Measurements from ENCODE around the gene OTOP3. TPM values are rescaled to one million over a fixed set of nuclear protein-coding genes. Genes with fewer than 3 reads are reported as not detected.
"Not testable (repeated sequence)": the region's sequence is repeated elsewhere in the genome, so short reads cannot be mapped to it uniquely, and the experiment has no call there.

OTOP3 gene
- total RNA-seq, 2 experiments from 2014 or later: not detected

- DNase-seq (no peak), ATAC-seq (no peak)
- CTCF ChIA-PET: no interaction called here
- Mint-ChIP-seq H3K4me1 (no peaks in the 10 kb centered on the region), H3K27ac (no peak overlapping the region), H3K36me3 (no peaks in the 10 kb centered on the region), H3K4me3 (no peak overlapping the region), H3K9me3 (ENCODE audit: low read depth) (no peaks in the 10 kb centered on the region), H3K27me3 (peaks cover 17% of the 10 kb centered on the region)
Observed at GRCh38 chr17:74904687-74905409, 30.9 kb upstream of the OTOP3 start.

GRCh38 chr17:74906214-74906793 lies 29.4 kb upstream of the OTOP3 start:
- H3K4me1 Mint-ChIP-seq; H3K36me3 Mint-ChIP-seq; ATAC-seq; H3K9me3 Mint-ChIP-seq (ENCODE audit: low read depth); H3K27ac Mint-ChIP-seq; H3K4me3 Mint-ChIP-seq; DNase-seq: not testable (repeated sequence)
- CTCF ChIA-PET: interaction anchor here (0.8 to 1.3 kb wide), 2 partner anchors 10 to 19 kb away, joined by 3 read pairs; no protein-coding TSS in a partner anchor
- peaks cover 17% of the 10 kb centered on the region for H3K27me3 Mint-ChIP-seq

DNA sequence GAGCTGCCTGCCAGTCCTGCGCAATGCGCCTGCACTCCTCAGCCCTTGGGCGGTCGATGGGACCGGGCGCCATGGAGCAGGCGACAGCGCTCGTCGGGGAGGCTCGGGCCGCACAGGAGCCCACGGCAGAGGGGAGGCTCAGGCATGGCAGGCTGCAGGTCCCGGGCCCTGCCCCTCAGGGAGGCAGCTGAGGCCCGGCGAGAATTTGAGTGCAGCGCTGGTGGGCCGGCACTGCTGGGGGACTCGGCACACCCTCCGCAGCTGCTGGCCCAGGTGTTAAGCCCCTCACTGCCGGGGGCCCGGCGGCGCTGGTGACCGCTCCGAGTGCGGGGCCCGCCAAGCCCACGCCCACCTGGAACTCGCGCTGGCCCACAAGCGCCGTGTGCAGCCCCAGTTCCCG lies 28.7 kb upstream of the OTOP3 start:
- DNase-seq (no peak), ATAC-seq (no peak)
- Mint-ChIP-seq H3K27ac (no peak overlapping the region), H3K9me3 (ENCODE audit: low read depth) (no peaks in the 10 kb centered on the region), H3K36me3 (no peaks in the 10 kb centered on the region), H3K27me3 (peaks cover 17% of the 10 kb centered on the region), H3K4me1 (no peaks in the 10 kb centered on the region), H3K4me3 (no peak overlapping the region)
- CTCF ChIA-PET: interaction anchor here (1.3 kb wide), 1 partner anchor 18 kb away, joined by 3 read pairs; no protein-coding TSS in a partner anchor

- ATAC-seq; DNase-seq; H3K4me1 Mint-ChIP-seq; CTCF ChIA-PET; H3K9me3 Mint-ChIP-seq (ENCODE audit: low read depth); H3K36me3 Mint-ChIP-seq; H3K27ac Mint-ChIP-seq; H3K4me3 Mint-ChIP-seq: not testable (repeated sequence)
- H3K27me3 Mint-ChIP-seq: peaks cover 10% of the 10 kb centered on the region
Observed at GRCh38 chr17:74909097-74909496, 26.6 kb upstream of the OTOP3 start.

DNA sequence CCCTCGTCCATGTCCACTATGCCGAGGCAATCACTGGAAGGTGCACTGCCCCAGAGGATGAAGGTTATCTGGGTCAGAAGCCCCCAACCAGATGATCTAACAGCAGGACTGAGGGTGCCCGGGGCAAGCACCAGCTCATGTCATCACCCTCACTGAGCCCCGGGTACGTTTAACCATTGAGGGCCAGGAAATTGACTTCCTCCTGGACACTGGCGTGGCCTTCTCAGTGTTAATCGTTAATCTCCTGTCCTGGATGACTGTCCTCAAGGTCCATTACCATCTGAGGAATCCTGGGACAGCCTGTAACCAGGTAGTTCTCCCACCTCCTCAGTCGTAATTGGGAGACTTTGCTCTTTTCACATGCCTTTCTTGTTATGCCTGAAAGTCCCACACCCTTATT lies 24.3 kb upstream of the OTOP3 start:
- H3K9me3 Mint-ChIP-seq (ENCODE audit: low read depth); H3K27ac Mint-ChIP-seq; ATAC-seq; H3K27me3 Mint-ChIP-seq; DNase-seq; H3K4me3 Mint-ChIP-seq; H3K4me1 Mint-ChIP-seq; H3K36me3 Mint-ChIP-seq; CTCF ChIA-PET: not testable (repeated sequence)

DNA sequence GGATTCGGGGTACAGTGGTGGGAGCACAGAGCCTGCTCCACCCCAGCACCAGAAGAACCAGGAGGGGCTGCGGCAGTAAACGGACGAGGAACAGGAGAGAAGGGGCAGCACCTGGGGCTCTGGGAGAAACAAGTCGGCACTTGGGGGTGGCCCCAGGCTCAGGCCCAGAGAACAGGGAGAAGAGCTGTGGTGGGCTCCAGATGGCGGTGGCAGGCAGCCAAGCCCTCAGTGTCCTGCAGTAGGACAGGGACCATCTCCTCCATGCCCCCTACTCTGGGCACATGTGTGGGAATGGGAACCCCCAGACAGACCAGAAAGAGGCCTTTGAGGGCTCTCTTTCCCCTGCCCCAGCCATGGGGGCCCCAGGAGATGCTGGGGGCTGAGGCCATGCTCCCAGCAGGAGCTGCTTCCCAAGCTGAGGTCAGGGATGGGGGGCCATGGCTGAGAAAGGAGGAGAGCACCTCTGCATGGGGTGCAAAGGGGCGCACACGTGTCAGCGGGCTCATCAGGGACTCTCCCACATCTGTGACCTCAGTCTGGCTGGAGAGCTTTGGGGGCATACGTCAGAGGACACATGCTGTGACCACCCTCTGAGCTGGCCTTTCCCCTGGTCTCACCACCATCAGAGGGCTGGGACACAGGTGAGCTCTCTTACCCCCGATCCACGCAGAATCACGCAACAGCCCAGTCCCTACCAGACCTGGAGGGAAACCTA lies 19.4 kb upstream of the OTOP3 start:
- Mint-ChIP-seq H3K36me3 (no peaks in the 10 kb centered on the region), H3K27ac (no peak overlapping the region), H3K4me1 (no peaks in the 10 kb centered on the region), H3K9me3 (ENCODE audit: low read depth) (no peaks in the 10 kb centered on the region), H3K27me3 (peaks cover 23% of the 10 kb centered on the region), H3K4me3 (no peak overlapping the region)
- no peak for DNase-seq
- no peak for ATAC-seq
- CTCF ChIA-PET: interaction anchor here (0.8 to 1.1 kb wide), 2 partner anchors 10 to 125 kb away, joined by 3 to 6 read pairs; no protein-coding TSS in a partner anchor

GRCh38 chr17:74916851-74917199 lies 18.9 kb upstream of the OTOP3 start:
- peaks cover 29% of the 10 kb centered on the region for H3K27me3 Mint-ChIP-seq
- no peak overlapping the region for H3K27ac Mint-ChIP-seq
- H3K9me3 Mint-ChIP-seq (ENCODE audit: low read depth): no peaks in the 10 kb centered on the region
- ATAC-seq: no peak
- H3K36me3 Mint-ChIP-seq: no peaks in the 10 kb centered on the region
- no peaks in the 10 kb centered on the region for H3K4me1 Mint-ChIP-seq
- no peak for DNase-seq
- H3K4me3 Mint-ChIP-seq: no peak overlapping the region
- CTCF ChIA-PET: interaction anchor here (0.8 to 1.1 kb wide), 2 partner anchors 11 to 126 kb away, joined by 3 to 6 read pairs; no protein-coding TSS in a partner anchor

- peaks cover 33% of the 10 kb centered on the region for H3K27me3 Mint-ChIP-seq
- CTCF ChIA-PET: interaction anchor here (1.1 kb wide), 1 partner anchor 126 kb away, joined by 6 read pairs; no protein-coding TSS in a partner anchor
- no peak for ATAC-seq
Observed at GRCh38 chr17:74917430-74917829, 18.3 kb upstream of the OTOP3 start.

GRCh38 chr17:74918906-74919305 lies 16.8 kb upstream of the OTOP3 start:
- Mint-ChIP-seq H3K4me3 (no peak overlapping the region), H3K27me3 (peaks cover 46% of the 10 kb centered on the region), H3K27ac (no peak overlapping the region), H3K4me1 (peaks cover 6% of the 10 kb centered on the region), H3K9me3 (ENCODE audit: low read depth) (no peaks in the 10 kb centered on the region), H3K36me3 (no peaks in the 10 kb centered on the region)
- DNase-seq: no peak
- no peak for ATAC-seq
- CTCF ChIA-PET: interaction anchor here (1.0 to 8.2 kb wide), 3 partner anchors 17 to 53 kb away, joined by 3 to 116 read pairs (median 4); no protein-coding TSS in a partner anchor

More at GRCh38 chr17:74917430-74917829, 18.3 kb upstream of the OTOP3 start:
- no peak for DNase-seq
- Mint-ChIP-seq H3K27ac (no peak overlapping the region), H3K4me1 (no peaks in the 10 kb centered on the region), H3K9me3 (ENCODE audit: low read depth) (no peaks in the 10 kb centered on the region), H3K36me3 (no peaks in the 10 kb centered on the region), H3K4me3 (no peak overlapping the region)

- CTCF ChIA-PET: interaction anchor here (0.6 to 8.2 kb wide), 4 partner anchors 18 to 54 kb away, joined by 3 to 116 read pairs (median 4); no protein-coding TSS in a partner anchor
- Mint-ChIP-seq H3K4me1 (peaks cover 6% of the 10 kb centered on the region), H3K27me3 (peaks cover 52% of the 10 kb centered on the region), H3K4me3 (no peak overlapping the region), H3K27ac (no peak overlapping the region), H3K36me3 (no peaks in the 10 kb centered on the region), H3K9me3 (ENCODE audit: low read depth) (no peaks in the 10 kb centered on the region)
- DNase-seq (no peak), ATAC-seq (no peak)
Observed at GRCh38 chr17:74919440-74920305, 16.0 kb upstream of the OTOP3 start.

DNA sequence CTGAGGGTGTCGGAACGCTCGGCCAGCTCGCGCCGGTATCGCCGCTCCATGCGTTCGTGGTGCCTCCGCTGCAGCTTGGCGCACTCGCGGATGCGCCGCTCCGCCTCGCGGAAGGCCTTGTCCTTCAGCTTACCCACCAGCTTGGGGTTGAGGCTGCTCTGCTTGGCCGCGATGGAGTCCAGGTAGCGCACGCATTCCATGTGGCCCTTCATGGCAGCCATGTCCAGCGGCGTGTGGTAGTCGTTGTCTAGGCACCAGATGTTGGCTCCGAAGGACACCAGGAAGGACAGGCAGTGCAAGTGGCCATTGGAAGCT lies 15.4 kb upstream of the OTOP3 start:
- ATAC-seq: no peak
- no peaks in the 10 kb centered on the region for H3K36me3 Mint-ChIP-seq
- CTCF ChIA-PET: interaction anchor here (8.2 kb wide), 1 partner anchor 39 kb away, joined by 116 read pairs; no protein-coding TSS in a partner anchor

DNA sequence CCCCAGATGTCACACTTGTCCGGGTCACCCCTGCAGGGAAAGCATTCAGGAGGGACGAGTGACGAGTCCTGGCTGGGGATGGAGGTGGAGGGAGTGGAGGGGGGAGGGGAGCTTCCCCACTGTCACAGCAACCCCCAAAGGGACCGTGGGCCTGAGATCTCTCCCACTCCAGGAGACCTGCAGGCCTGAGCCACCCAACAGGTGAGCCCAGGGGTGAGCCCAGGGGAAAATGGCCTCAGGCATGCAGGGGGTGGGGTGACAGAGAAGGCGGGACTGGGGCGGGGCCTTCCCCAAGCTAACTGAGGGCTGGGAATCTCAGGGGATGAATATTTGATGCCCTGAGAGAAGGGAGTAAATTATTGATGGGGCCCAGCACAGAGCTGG lies 15.1 kb upstream of the OTOP3 start:
- DNase-seq: no peak
- Mint-ChIP-seq H3K4me3 (no peak overlapping the region), H3K4me1 (peaks cover 6% of the 10 kb centered on the region), H3K27me3 (peaks cover 62% of the 10 kb centered on the region), H3K27ac (no peak overlapping the region), H3K9me3 (ENCODE audit: low read depth) (no peaks in the 10 kb centered on the region), H3K36me3 (no peaks in the 10 kb centered on the region)
- CTCF ChIA-PET: interaction anchor here (1.0 to 8.2 kb wide), 2 partner anchors 39 to 114 kb away, joined by 3 to 116 read pairs; no protein-coding TSS in a partner anchor
- no peak for ATAC-seq

More for the DNA sequence above, 15.4 kb upstream of the OTOP3 start:
- no peaks in the 10 kb centered on the region for H3K9me3 Mint-ChIP-seq (ENCODE audit: low read depth)
- H3K4me3 Mint-ChIP-seq: no peak overlapping the region
- H3K4me1 Mint-ChIP-seq: peaks cover 6% of the 10 kb centered on the region
- H3K27me3 Mint-ChIP-seq: peaks cover 58% of the 10 kb centered on the region
- no peak overlapping the region for H3K27ac Mint-ChIP-seq
- no peak for DNase-seq

Measured in activated CD8-positive, alpha-beta memory T cell treated with anti-CD3 and anti-CD28 coated beads, Interleukin-2, amount 10 ng/mL, durations not matched to agents 7 days and 5 days (primary cell).